Stimulated activated CD4-positive, alpha-beta T cell treated with anti-CD3 and anti-CD28 coated beads, Interleukin-2, amount 100 ng/mL, for 4 hours (primary cell): ENCODE measurements around the gene EFNA2.
"Not testable (repeated sequence)": the region's sequence is repeated elsewhere in the genome, so short reads cannot be mapped to it uniquely, and the experiment has no call there.

Experiments
- DNase-seq: peaks from one replicate; pipeline ENCODE4 v3.0.0-alpha.2; 2020; ENCODE audit warnings: low read depth

The EFNA2 gene

DNA sequence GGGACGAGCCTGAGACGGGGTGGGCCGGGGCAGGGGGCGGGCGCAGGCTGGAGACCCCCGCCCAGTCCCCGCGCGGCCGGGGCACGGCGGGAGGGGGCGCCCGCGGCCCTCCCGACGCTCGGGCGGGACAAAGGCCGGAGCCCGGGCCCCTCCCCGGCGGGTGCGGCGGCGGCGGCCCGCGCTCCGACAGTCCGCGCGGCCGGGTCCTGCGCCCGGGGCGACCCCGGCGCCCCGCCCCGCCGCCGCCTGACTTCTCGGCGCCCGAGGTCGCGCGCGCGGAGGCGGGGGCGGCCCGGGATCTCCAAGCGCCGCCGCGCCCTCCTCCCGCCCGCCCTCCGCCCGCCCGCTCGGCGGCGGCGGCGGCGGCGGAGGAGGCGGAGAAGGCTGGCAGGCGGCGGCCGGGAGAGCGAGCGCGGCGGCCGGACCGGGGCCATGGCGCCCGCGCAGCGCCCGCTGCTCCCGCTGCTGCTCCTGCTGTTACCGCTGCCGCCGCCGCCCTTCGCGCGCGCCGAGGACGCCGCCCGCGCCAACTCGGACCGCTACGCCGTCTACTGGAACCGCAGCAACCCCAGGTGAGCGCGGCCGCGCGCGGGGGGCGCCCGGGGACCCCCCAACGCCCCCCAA, at the start of gene EFNA2:
EFNA2 (plus strand) TSS at position 137 of the 624 bp plus-strand sequence; CDS start at position 433, 296 bp downstream.
- DNase-seq = no peak

DNA sequence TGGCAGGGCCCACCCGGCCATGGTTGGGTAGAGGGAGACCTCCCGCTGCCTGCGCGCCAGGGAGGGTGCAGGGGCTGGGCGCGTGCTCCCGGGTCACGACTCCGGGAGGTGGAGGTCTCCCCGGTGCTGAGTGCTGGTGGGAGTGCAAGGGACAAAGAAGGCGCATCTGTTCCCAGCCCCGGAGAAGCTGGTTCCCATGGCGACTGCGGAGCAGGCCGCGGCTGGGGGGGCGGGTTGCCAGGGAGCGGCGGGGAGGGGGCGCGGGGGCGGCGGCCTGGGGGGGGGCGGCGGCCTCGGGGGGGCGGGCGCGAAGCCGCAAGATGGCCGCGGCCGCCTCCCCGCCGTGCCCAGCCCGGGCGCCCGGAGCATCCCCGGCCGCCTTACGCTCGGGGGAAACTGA, 49.1 kb upstream of the EFNA2 start:
- no peak for DNase-seq

DNA sequence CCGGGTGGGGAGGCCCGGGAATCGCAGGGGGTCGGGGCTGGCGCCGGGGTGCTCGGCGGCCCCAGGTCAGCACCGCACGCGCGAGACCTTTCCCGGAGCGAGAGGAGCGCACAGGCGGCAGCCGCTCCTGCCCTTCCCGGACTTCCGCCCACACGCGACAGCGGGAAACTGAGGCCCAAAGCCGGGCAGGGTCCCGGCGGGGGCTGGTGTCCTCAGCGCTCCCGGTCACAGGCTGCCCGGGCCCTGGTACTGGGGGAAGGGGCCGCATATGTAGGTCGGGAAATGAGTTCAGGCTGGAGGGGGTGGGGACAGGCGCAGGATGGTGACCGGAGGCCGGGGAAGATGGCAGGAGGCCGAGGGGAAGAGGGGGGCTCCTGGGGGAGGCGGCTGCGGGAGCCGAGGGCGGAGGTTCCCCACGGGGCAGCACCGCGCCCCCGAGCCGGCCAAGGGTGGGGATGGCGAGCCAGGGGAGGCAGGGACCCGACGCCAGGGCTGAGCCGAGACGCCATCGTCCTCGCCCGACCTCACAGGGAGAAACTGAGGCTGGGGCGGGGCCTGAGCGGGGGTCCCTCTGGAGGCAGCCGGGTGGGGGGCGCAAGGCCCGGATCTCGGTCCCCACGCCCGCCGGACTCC, 48.5 kb upstream of the EFNA2 start:
- no peak for DNase-seq

DNA sequence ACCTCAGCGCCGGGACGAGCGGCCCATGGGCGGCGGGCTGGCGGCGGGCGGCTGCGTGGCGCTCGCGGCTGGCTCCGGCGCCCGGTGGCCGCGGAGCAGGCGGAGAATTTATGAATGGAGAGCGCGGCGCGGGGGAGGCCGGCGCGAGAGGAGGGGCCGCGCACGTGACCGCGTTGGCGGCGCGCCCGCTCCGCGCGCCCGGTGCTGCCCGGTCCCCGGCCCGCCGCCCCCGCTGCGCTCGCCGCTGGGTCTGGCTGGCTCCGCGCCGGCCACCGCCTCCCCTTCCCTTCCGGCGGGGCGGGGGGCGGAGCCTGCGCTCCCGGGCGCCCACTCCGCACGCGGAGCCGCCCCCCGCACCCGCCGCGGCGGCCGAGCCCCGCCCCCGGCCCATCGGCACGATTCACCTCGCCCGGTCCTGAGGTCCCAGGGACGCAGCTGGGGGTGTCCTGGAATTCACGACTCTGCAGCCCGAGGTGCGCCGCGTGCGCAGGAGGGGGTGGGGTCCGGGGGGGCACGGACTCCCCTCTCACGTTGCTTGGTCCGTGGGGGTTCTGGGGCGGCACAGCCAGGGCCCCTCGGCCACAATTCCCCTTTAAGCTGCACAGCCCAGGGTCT, 47.8 kb upstream of the EFNA2 start, which contains the start of gene CBARP:
CBARP (minus strand) TSS at position 252 of the 615 bp plus-strand sequence. CDS start 1,905 bp downstream, outside the sequence.
- no peak for DNase-seq

DNA sequence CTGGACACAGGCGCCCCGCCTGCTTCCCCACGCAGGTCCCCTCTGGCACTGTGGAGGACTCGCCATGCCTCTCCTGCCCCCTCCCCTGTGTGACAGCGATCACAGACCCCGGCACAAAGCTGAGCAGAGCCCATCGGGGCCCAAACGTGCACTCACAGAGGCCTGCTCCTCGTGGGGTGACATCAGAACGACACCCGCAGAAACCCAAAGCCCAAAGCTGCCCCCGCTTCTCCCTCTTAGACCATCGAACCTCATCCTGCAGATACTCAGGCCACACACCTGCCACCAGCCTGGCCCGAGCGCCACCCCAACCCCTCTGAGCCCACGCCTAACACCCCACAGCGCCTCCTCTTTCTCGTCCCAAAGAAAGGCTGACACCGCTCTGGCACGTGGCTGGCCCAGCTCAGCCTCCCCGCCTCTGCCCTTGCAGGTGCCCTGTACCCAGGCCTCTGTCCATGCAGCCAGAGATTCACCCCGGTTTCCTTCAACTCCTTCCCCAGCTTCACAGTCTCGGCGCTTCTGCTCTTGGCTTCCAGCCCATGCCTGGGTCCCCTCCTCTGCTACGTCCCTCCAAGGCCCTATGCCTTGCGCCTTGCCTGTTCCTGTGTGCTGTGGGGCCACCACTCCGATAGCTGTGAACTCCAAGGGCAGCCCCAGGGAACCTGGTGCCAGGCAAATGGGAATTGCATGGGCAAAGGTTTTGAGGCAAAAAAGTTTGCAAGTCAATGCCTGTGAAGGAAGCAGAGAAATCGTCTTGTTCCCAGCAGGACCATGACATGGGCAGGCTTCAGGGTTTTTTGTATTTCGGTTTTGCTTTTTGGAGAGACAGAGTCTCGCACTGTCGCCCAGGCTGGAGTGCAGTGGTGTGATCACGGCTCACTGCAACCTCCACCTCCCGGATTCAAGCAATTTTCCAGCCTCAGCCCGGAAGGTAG, 47.0 kb upstream of the EFNA2 start:
- no peak for DNase-seq

DNA sequence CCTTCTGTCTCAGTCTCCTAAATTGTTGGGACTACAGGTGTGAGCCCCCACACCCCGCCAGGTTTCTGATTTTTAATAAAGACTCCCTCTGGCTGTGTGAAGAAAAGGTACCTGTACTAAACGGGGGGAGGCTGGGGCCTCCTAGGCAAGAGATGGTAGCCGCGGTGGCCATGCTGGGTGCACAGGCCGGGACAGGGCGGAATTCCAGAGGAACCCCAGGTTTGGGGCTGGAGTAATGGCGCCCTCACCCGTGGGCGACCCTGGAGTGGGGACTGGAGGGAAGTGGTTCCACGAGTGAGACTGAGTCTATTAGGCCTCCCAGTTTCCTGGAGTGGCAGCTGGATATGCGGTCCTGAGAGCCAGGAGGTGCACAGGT, 46.3 kb upstream of the EFNA2 start:
- DNase-seq = no peak

DNA sequence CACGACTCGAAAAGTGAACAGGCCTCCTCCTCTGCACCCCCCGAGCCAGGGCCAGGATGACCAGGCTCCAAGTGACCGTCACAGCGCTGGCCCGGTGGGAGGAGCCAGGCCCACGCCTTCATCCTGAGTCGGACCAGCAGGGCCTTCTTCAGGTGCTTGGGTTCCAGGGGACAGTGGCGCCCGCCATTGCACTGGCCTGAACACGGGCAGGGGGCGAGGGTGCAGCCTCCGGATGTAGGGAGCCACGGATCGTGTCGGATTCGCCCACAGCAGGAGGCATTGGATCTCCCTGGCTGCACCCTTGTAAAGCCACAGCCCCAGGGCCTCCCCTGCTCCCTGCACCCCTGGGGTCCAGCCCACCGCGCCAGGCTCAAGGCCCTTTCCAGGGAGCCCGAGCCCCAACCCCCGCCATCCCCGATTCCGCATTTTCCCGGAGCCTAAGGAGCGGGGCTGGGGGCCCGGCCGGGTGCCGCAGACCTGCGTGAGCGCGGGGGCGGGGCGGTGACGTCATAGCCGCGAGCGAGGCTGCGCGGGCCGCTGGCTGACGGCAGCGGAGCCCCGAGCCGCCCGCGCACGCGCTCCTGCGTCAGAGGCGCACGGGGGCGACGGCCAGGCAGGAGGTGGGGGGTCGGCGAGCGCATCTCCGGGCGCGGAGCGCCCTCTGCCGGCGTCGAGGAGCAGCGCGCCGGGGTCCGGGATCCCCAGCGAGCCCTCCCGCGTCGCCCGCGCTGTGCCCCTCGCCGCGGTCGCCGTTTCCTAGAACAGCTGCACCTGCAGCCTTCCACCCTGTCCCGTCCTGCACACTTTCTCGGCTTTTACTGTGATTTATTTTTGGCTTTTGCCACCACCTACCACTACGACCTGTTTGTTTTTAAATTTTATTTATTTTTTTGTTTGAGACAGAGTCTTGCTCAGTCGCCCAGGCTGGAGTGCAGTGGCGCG, 45.6 kb upstream of the EFNA2 start:
- peak; percentile 94 for DNase-seq

DNA sequence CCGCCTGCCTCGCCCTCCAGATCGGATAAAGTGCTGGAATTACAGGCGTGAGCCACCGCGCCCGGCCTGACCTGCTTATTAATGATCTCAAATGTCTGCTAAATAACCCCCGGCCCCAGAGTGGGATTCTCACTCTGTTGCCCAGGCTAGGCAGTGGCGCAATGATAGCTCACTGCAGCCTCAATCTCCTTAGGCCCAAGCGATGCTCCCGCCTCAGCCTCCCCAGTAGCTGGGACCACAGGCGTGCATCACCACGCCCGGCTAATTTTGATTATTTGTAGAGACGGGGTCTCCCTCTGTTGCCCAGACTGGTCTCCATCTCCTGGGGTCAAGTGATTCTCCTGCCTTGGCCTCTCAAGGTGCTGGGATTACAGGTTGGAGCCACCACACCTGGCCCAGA, 44.7 kb upstream of the EFNA2 start:
- no peak for DNase-seq

DNA sequence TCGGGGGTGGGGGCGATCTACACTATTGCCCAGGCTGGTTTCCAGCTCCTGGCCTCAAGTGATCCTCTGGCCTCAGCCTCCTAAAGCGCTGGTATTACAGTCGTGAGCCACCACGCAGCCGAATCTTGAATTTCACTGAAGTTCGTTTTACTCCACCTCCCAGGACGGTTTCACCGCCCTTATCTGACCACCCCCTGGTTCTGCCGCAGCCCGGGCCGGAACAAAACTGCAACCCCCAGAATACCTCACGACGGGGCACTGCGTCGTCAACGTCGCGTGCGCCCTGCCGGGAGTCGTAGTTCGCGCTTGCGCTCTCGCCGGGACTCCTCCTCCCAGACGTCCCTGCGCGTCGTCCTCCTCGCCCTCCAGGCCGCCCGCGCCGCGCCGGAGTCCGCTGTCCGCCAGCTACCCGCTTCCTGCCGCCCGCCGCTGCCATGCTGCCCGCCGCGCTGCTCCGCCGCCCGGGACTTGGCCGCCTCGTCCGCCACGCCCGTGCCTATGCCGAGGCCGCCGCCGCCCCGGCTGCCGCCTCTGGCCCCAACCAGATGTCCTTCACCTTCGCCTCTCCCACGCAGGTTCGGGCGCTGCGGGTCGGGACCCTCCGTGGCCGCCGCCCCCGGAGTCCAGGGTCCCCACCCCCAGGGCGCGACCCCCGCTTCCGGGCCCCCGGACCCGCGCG, 44.1 kb upstream of the EFNA2 start, which contains the start of gene ATP5F1D:
ATP5F1D (plus strand) TSS at position 335 of the 679 bp plus-strand sequence; CDS start at position 435, 100 bp downstream.
- DNase-seq = peak; percentile 88

DNA sequence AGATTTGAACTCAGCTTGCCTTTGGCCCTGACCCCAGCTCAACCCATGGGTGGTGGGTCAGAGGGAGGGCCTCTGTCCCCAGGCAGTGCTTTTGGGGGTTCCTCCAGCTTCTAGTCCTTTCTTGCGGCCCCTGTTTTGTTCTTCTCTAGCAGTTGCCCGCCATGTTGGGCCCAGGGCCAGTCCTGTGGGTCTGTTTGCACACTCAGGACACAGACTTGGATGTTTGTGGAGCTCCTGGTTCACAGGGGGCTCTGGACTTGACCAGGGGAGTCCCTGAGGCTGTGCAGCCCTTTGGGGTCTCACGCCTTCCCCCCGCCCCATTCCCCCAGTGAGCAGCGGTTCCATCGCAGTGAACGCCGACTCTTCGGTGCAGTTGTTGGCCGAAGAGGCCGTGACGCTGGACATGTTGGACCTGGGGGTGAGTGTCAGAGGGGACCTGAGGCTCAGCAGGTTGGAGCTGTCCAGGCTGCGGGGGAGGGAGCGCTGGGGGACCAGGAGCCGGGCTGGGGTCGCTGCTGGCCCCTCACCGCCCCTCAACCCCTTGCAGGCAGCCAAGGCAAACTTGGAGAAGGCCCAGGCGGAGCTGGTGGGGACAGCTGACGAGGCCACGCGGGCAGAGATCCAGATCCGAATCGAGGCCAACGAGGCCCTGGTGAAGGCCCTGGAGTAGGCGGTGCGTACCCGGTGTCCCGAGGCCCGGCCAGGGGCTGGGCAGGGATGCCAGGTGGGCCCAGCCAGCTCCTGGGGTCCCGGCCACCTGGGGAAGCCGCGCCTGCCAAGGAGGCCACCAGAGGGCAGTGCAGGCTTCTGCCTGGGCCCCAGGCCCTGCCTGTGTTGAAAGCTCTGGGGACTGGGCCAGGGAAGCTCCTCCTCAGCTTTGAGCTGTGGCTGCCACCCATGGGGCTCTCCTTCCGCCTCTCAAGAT, 41.6 kb upstream of the EFNA2 start:
- DNase-seq = peak; percentile 79

DNA sequence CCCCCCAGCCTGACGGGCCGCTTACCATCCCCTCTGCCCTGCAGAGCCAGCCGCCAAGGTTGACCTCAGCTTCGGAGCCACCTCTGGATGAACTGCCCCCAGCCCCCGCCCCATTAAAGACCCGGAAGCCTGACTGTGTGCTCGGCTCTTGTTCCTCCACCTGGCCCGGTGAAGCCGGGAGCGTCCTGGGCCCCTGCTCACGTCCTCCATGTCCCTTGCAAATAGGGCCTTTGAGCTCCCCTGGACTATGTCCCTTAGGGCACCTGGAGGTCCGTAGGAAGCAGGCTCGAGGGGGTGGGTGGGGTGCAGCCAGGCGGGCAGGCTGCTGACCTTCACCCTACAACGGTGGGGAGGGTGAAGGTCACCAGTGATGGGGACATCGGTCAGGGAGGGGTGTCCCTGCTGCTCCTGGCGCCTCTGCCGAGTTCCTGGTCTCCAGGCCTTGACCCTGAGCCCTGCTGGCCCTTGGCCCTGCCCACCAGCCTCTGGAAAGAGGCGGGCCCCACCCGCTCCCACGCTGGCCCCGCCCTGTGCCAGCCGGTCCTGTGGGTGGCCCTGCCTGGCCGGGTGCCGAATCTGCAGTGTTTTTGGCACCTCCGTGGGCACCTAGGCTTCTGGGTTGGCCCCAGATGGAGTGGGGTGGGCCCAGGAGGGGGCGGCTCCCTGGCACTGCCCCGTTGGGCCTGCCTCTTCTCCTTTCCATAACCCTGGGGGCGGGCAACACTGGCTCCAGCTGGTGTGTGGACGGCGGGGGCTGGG, 40.8 kb upstream of the EFNA2 start:
- no peak for DNase-seq

DNA sequence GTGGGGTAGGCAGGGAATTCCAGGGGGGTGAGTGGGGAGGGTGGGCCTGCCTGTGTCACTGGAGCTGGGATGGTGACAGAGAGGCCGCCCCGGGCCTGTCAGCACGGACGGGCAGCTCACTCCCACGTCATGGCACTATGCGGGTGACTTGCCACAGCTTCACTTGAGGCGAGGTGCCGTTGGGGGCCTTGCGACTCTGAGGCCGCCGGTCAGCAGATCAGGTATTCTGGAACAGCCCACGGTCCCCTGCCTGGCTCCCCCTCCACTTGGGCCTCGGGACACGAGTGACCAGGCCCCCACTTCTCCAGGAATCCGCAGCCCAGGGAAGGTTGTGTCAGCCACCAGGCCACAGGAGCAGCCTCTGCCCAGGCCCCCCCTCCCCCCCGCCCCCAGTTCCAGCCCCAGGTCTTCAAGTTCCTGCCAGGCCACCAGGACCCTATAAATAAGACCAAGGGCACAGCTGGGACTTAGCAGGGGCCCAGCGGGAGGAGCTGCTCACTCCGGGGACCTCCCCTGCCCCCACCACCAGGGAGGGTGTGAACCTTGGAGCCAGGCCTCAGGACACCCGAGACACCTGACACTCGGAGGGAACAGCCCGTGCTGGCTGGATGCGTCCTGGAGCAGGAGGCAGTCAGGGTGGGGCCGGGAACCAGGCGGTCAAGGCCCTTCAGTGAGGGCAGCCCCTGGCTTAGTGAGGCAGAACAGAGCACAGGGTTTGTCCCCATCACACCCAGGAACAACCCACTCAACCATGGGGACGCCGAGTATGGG, 40.0 kb upstream of the EFNA2 start:
- DNase-seq = no peak

DNA sequence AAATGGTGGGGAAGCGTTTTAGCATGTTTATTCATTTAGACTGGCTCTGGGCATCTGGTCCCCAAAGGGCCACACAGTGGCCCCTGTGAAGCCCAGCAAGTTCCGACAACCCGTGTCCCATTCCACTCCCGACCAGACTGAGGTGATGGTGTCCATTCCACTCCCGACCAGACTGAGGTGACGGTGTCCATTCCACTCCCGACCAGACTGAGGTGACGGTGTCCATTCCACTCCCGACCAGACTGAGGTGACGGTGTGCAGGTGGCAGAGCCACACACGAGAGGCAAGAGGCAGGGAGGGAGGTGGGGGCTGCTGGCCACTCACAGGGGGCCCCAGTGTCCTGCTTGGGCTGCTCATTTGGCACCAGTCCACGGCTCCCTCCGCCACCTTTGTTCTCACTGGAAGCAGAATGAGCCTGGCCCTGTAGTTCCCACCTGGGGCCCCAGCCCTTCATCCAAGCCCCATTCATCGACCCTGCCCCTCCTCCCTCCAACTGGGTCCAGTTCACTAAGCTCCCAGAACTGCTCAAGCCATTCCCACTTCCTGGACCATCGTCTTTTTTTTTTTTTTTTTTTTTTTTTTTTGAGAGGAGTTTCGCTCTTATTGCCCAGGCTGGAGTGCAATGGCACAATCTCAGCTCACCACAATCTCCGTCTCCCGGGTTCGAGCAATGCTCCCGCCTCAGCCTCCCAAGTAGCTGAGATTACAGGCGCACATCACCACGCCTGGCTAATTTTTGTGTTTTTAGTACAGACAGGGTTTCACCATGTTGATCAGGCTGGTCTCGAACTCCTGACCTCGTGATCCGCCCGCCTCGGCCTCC, 39.2 kb upstream of the EFNA2 start:
- DNase-seq = not testable (repeated sequence)

DNA sequence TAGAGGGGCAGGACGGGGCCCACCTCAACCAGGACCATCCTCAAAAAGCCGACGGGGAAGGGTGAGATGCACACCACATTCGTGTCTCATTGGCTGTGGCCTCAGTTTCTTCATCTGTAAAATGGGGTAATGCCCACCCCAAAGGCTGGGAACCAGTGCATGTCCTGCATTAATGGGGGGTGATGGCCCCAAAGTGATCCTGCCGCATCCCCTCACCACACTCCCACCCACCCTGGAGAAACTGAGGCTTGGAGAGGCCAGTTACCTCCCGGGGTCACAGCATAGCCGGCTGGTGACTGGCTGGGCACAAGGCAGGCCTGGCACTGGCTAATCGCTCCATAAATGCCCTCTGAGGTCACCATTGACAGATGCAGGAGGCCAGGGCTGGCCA, 37.9 kb upstream of the EFNA2 start:
- no peak for DNase-seq

DNA sequence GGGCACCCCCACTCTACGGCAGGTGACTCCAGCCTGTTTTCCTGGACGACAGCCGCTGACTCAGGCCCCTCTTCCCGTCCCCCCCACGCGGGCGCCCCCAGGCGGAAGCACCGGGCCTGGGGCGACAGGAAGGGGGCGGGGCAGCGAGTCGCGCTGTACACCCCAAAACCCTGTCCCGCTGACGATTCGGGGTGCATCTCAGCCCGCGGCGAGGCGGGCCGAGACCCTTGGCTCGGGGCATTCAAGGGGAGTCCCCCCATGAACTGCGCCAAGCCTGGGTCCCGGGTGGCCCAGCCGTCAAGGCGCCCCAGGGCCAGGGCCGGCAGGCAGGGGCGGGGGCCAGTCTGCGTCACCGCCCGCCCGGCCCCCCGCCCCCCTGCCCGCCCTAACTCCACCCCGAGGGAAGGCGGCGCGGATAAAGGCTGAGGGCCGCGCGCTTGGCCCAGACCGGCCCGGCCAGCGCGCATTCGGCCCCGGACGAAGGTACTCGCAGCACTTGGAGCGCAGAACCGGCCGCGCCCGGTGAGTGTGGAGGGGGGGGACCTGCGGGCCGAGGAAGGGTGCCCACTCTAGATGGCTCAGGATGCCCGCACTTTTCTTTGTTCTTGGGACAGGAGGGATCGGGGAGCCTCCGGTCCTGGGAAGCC, 37.4 kb upstream of the EFNA2 start, which contains the start of gene MIDN:
MIDN (plus strand) TSS at position 445 of the 647 bp plus-strand sequence. CDS start 1,714 bp downstream, outside the sequence.
- no peak for DNase-seq

DNA sequence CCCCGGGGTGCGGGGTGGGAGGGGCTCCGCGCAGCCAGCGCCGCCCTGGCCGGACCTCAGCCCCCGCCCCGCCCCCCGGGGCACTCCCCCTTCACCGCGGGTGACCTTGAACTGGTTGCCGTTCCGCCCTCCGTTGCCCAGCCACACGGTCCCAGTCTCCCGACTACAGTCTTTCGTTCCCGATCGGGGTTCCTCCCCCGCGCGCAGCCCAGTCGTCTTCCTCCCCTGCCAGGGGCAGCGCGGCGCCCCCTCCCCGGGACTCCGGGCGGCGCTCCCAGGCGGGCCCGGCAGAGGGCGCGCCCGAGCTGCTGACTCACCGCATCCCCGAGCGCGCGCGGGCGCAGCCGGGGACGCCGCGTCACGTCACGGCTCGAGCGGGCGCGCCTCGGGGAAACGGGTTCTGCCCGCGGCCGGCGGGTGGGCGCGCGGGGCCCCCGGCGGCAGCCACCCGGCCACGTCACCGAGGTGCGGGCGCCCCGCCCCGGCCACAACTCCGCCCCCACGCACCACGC, 36.8 kb upstream of the EFNA2 start:
- peak; percentile 83 for DNase-seq
